K562 (cell line): ENCODE results near the gene CAPN2. TPM values are rescaled to one million over a fixed set of nuclear protein-coding genes. Genes with fewer than 3 reads are reported as not detected.
A peak's percentile ranks its signal among the peaks of the same experiment; 100 is the strongest.

Source experiments
- CTBP1 ChIP-seq: fragments of 450-650 bp; IDR thresholded peaks from 2 replicates; pipeline ENCODE4 v1.6.1; 2016; ENCODE audit warnings: borderline replicate concordance
- CUX1 ChIP-seq: fragments of 200-800 bp; sonication (Bioruptor generic); IDR thresholded peaks from 2 replicates; pipeline ENCODE4 v1.6.1; 2016; ENCODE audit warnings: missing genetic modification characterization, missing compliant biosample characterization
- CXXC5 ChIP-seq: fragments of 250-450 bp; sonication (Bioruptor Pico); IDR thresholded peaks from 2 replicates; pipeline ENCODE4 v1.8.0; 2022; ENCODE audit warnings: inconsistent platforms, mild to moderate bottlenecking, moderate library complexity
- EHMT2 ChIP-seq: fragments of 450-650 bp; IDR thresholded peaks from 2 replicates; pipeline ENCODE4 v1.6.1; 2018; ENCODE audit warnings: antibody characterized with exemption
- ESRRB ChIP-seq: fragments of 250-450 bp; sonication (Bioruptor Pico); IDR thresholded peaks from 2 replicates; pipeline ENCODE4 v1.5.0; 2020; ENCODE audit warnings: mild to moderate bottlenecking, moderate library complexity, borderline replicate concordance
- GABPB1 ChIP-seq: sonication (generic); formaldehyde crosslinking; IDR thresholded peaks from 2 replicates; pipeline ENCODE4 v1.8.0; 2022; ENCODE audit warnings: mild to moderate bottlenecking, missing genetic modification reagents
- GABPB2 ChIP-seq: fragments of 250-450 bp; sonication (Bioruptor Pico); conservative IDR thresholded peaks from 2 replicates; pipeline ENCODE4 v1.5.1; 2021; ENCODE audit warnings: mild to moderate bottlenecking
- KDM1A ChIP-seq, 2 experiments: fragments of 450-650 bp; IDR thresholded peaks; 2 replicates each; pipeline ENCODE4 v1.6.1; 2016; ENCODE audit warnings: mild to moderate bottlenecking in 2 of 2
- polyA plus RNA-seq, 8 experiments: library from polyadenylated mRNA; depleted of rRNA in 4 of 8; stranded (reverse) in 5 of 8; unstranded in 3 of 8; fragments of >200 nt; fragmentation: Nextera tagmentation in 2 of 8; fragmentation: Illumina TruSeq in 1 of 8; extraction: Ambion mirVana in 2 of 8; extraction: Trizol in 1 of 8; gene quantifications; 2 replicates each; pipeline versions ENCODE4 v1.2.1 to v1.2.3, GENCODE V29; 2011 to 2014; ENCODE audit warnings: inconsistent platforms in 1 of 8, missing spikeins in 1 of 8
- total RNA-seq, 7 experiments: library from RNA; depleted of rRNA in 6 of 7; stranded (reverse); fragments of >200 nt in 6 of 7; fragmentation: Illumina TruSeq in 2 of 7; extraction: Trizol in 2 of 7; gene quantifications; 2 replicates each; pipeline versions ENCODE4 v1.2.1 to v1.2.3, GENCODE V29; 2011 to 2021; ENCODE audit warnings: low replicate concordance in 1 of 7
- TF ChIP-seq, protein P1 (sequence below), 3 experiments: fragments of 200-800 bp in 1 of 3; fragments of 250-450 bp in 1 of 3; fragments of 450-650 bp in 1 of 3; sonication (Bioruptor Pico) in 1 of 3; sonication (Bioruptor generic) in 1 of 3; formaldehyde crosslinking in 1 of 3; IDR thresholded peaks; 2 replicates each; pipeline versions ENCODE4 v1.6.1 to v1.8.0; 2016 to 2022; ENCODE audit warnings: mild to moderate bottlenecking in 2 of 3, missing genetic modification characterization in 2 of 3, missing compliant biosample characterization in 1 of 3, moderate library complexity in 1 of 3
- TF ChIP-seq, protein P2 (sequence below): sonication (generic); formaldehyde crosslinking; IDR thresholded peaks from 2 replicates; pipeline ENCODE4 v1.8.1; 2023; ENCODE audit warnings: mild to moderate bottlenecking, missing genetic modification reagents
- TF ChIP-seq, protein P3 (sequence below), 2 experiments: fragments of 450-650 bp in 1 of 2; IDR thresholded peaks; 2 replicates each; pipeline ENCODE4 v1.6.1; 2011 to 2017; ENCODE audit warnings: low read depth in 2 of 2, antibody characterized with exemption in 1 of 2, borderline replicate concordance in 1 of 2, low read length in 1 of 2, mild to moderate bottlenecking in 1 of 2, mixed read lengths in 1 of 2; ENCODE audit not compliant: control insufficient read depth in 1 of 2

Gene CAPN2
- total and polyA plus RNA-seq, 9 of the 15 experiments (the other 6 are each of a cell fraction or from before 2014, with no cell fraction given): 24.6 to 157 (median 101) TPM

DNA sequence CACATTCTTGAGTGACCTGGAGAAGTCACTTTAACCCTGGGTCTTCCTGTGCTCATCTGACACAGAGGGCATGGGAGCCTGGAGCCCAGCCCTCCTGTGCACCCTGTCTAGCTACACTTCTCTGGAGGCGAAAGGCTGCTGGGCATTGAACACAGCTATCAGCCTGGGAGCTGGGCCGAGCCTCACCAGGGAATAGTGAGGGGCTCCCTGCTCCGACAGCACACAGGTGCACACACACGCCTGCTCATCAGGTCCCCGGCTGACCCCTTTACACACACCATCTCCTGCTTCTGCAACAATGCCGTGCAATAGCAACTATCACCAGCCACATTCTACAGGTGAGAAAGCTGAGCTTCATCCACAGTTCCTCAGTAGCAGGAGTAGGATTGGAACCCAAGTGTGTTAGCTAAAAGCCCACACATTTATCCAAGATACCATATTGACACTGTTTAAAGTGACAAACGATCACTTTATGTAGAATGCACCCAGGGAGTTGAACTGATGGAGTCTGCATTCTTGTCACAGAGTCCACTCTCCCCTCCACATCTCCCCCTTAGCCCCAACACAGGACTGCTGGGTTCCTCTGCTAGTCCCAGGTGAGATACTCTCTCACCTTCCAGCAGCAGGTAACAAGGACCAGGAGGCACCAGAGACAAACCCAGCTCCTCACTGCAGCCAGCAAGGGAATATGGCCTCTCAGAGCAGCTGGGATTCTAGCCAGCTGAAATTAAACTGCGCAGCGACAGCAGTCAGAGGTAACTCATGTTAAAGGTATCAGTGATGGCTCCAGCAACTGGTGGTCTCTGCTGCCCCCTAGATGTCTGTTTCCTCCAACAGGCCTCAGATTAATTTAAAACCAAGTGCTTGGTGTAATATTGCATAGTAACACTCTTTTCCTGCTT, 28.5 kb upstream of the CAPN2 start (continued):
- TF ChIP-seq, protein P1, sequence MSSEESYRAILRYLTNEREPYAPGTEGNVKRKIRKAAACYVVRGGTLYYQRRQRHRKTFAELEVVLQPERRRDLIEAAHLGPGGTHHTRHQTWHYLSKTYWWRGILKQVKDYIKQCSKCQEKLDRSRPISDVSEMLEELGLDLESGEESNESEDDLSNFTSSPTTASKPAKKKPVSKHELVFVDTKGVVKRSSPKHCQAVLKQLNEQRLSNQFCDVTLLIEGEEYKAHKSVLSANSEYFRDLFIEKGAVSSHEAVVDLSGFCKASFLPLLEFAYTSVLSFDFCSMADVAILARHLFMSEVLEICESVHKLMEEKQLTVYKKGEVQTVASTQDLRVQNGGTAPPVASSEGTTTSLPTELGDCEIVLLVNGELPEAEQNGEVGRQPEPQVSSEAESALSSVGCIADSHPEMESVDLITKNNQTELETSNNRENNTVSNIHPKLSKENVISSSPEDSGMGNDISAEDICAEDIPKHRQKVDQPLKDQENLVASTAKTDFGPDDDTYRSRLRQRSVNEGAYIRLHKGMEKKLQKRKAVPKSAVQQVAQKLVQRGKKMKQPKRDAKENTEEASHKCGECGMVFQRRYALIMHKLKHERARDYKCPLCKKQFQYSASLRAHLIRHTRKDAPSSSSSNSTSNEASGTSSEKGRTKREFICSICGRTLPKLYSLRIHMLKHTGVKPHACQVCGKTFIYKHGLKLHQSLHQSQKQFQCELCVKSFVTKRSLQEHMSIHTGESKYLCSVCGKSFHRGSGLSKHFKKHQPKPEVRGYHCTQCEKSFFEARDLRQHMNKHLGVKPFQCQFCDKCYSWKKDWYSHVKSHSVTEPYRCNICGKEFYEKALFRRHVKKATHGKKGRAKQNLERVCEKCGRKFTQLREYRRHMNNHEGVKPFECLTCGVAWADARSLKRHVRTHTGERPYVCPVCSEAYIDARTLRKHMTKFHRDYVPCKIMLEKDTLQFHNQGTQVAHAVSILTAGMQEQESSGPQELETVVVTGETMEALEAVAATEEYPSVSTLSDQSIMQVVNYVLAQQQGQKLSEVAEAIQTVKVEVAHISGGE (CRISPR knock-in tag; IDR thresholded peaks at IDR 0.05): no peak
- TF ChIP-seq ESRRB (no peak), CUX1 (no peak), CXXC5 (CRISPR knock-in tag) (no peak), GABPB1 (0 out of 2 replicates have a peak, but pooled peaks have one; percentile 51), CTBP1 (peak; percentile 23; the same call in 1 of the 2 replicates), GABPB2 (CRISPR knock-in tag) (no peak), EHMT2 (no peak), KDM1A (IDR thresholded peaks at IDR 0.05) (no peak)
- TF ChIP-seq, protein P2, sequence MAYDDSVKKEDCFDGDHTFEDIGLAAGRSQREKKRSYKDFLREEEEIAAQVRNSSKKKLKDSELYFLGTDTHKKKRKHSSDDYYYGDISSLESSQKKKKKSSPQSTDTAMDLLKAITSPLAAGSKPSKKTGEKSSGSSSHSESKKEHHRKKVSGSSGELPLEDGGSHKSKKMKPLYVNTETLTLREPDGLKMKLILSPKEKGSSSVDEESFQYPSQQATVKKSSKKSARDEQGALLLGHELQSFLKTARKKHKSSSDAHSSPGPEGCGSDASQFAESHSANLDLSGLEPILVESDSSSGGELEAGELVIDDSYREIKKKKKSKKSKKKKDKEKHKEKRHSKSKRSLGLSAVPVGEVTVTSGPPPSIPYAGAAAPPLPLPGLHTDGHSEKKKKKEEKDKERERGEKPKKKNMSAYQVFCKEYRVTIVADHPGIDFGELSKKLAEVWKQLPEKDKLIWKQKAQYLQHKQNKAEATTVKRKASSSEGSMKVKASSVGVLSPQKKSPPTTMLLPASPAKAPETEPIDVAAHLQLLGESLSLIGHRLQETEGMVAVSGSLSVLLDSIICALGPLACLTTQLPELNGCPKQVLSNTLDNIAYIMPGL (CRISPR knock-in tag): no peak
- TF ChIP-seq, protein P3, sequence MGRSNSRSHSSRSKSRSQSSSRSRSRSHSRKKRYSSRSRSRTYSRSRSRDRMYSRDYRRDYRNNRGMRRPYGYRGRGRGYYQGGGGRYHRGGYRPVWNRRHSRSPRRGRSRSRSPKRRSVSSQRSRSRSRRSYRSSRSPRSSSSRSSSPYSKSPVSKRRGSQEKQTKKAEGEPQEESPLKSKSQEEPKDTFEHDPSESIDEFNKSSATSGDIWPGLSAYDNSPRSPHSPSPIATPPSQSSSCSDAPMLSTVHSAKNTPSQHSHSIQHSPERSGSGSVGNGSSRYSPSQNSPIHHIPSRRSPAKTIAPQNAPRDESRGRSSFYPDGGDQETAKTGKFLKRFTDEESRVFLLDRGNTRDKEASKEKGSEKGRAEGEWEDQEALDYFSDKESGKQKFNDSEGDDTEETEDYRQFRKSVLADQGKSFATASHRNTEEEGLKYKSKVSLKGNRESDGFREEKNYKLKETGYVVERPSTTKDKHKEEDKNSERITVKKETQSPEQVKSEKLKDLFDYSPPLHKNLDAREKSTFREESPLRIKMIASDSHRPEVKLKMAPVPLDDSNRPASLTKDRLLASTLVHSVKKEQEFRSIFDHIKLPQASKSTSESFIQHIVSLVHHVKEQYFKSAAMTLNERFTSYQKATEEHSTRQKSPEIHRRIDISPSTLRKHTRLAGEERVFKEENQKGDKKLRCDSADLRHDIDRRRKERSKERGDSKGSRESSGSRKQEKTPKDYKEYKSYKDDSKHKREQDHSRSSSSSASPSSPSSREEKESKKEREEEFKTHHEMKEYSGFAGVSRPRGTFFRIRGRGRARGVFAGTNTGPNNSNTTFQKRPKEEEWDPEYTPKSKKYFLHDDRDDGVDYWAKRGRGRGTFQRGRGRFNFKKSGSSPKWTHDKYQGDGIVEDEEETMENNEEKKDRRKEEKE (IDR thresholded peaks at IDR 0.05; ENCODE audit: borderline replicate concordance in 1 of 2, control insufficient read depth in 1 of 2, low read depth in 2 of 2, low read length in 1 of 2): no peak
